ENCODE data around the gene GASK1A.

The GASK1A gene

DNA sequence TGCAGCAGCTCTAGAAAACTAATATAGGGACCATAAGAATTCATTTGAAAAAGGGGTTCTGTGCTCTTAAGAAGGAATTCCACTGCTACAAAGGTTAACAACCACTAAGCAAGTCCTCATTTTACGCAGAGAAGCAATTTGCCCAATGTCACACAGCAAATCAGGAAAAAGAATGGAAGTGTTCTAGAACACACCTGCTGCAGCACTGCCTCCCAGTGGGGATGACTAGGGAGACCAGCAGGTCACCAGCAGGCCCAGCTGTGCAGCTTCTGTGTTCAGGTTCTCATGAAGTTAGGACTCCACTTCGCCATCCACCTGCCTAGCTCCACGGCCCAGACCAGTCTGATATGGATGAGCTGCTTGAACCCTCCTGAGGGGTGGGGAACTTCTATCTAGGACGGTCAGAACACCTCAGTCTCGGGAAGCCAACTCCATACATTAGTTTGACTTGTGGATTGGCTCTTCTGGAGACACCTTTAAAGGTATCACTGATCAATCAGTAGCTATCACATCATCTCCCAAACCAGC lies 108.2 kb downstream of the GASK1A start:
- no peak for DNase-seq (ENCODE audit: low spot score)

DNA sequence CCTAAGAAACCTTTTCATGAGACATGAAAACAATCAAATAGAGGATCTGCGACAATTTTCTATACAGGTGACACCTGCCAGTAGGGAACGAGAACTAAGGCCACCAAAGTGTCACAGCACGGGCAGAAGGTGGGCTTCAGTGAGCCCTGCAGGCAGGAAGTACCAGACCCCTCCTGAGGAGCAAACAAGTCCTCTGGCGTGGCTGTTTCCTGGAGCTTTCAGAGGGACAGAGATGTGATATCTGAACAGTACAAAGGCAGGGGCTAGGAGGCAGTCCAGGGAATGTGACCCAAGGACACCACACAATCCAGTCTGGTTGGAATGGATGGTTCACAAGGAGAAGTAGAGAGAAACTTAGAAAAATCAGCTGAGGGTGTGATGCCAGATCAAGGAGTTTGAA lies 110.0 kb downstream of the GASK1A start:
- no peak for DNase-seq (ENCODE audit: low spot score)

DNA sequence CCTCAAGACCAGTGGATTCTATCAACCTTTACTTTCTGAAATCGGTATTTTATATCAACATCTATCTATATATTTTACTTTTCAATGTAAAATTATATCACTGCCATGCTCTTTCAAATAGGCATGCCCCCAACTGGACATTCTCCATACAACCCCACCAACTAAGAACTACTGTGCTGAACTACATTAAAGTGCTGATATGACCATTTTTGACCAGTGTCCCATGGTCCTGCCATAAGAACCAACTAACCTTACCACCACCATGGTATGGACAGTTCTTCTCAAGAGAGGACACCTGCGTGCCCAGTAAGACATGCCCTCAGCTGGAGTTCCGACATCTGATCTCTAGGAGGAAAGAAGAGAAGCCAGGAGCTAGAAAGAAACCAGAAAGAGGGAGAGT lies 111.1 kb downstream of the GASK1A start:
- DNase-seq (ENCODE audit: low spot score) = no peak

DNA sequence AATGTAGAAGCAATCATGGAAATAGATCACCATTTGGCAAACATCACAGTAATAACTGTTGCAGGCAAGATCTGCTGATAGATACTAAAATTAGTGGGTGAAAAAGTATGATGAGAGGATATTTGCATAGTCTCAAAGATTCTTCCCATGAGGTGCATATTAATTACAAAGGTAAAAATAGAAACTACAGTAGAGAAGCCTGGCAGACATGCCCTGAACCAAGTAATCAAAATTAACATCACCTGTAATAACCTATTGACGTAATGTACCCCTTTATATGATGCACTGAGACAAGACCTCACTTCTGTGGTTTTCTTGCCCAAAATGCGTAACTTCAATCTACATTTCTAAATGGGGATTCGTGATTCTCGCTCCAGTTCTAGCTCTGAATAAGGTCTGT lies 112.4 kb downstream of the GASK1A start:
- DNase-seq (ENCODE audit: low spot score) = no peak

- no peak for DNase-seq (ENCODE audit: low spot score)
These were observed 113.9 kb downstream of the GASK1A start for GRCh38 chr3:43093006-43093405.

GRCh38 chr3:43093974-43094373 lies 114.9 kb downstream of the GASK1A start:
- no peak for DNase-seq (ENCODE audit: low spot score)

DNA sequence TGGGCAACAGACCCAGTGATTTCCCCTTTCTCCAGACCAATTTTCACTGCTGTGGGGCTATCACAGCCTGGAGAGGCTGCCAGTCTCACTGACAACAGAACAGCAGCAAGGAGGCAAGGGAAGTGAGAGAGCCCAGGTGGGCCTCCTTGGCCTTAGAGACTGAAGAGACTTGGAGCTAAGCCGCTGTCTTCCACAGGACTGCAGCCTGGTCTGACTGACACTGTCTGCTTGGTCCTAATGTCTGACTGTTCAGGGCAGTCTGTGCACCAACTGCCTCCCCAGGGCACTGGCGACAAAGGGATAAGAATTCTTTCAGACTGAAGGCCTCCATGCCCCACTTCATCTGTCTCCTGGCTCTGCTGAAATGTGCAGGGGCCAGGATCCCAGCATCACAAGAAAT lies 115.3 kb downstream of the GASK1A start:
- DNase-seq (ENCODE audit: low spot score) = no peak

DNA sequence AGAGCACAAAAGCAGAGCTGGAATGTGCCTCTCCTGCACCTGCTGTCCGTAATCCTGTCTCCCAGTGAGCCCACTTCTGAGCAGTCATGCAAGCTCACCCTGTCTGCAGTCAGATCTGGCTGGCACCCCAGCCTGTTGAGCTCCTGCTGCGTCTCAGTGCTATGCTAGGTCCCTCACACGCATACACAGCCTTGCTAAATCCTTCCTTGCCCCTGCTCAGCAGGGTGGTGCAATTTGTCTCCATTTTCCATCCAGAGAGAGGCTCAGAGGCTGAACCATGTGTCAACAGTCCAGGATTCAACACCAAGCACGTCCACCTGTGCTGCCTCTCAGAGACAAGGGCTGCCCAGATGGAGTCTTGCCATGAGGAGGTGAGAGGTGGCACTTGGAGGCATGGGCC lies 115.7 kb downstream of the GASK1A start:
- DNase-seq (ENCODE audit: low spot score) = no peak

- DNase-seq (ENCODE audit: low spot score) = no peak
These were observed 116.3 kb downstream of the GASK1A start for GRCh38 chr3:43095370-43095769.

- DNase-seq (ENCODE audit: low spot score) = no peak
These were observed 117.7 kb downstream of the GASK1A start for GRCh38 chr3:43096761-43097160.

DNA sequence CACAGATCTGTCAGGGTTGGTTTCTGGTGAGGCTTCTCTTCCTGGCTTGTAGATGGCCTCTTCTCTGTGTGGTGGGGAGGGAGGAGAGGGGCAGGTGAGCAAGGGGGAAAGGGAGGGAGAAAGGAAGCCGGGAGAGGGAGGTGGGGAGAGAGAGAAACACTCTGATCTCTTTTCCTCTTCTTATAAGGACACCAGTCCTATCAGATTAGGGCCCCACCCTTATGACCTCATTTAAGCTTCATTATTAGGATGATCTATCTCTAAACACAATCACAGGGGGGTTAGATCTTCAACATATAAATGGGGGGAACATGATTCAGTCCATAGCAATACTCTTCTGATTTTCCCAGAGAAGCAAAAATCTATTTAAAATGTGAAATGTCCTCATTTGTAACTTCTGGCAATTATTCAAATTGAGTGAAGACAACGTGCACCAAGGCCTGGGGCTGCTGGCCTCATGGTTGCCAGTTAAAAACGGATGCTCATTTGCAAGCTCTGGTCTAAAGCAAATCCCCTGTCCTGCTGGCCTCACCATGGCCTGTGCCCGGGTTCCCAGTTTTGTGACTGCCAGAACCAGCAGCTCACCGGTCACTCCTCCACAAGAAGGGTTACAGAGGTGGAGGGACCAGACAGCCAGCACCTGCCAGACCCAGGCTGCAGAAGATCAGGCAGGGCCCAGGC lies 118.4 kb downstream of the GASK1A start:
- DNase-seq (ENCODE audit: low spot score) = no peak

- DNase-seq (ENCODE audit: low spot score) = no peak
These were observed 119.7 kb downstream of the GASK1A start for GRCh38 chr3:43098761-43099160.

- DNase-seq (ENCODE audit: low spot score) = no peak
These were observed 123.8 kb downstream of the GASK1A start for GRCh38 chr3:43102773-43103480.

DNA sequence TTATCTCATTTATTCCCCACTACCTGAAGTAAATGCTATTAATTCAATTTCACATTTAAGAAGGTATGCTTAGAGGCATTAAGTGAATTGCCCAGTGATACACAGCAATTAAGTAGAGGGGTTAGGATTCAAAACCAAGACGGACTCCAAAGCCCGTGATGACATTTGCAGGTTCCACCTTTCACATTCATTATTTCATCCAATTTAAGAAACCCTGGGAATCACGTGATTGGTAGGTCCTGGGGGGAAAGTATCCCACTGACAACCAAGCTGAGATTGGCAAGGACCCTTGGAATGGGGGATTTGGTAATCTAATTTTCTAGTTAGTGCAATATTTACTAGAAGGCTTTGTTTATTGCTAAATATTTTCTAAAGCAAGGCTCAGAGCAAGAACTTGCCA lies 124.9 kb downstream of the GASK1A start:
- no peak for DNase-seq (ENCODE audit: low spot score)

GRCh38 chr3:43104660-43105595 lies 125.8 kb downstream of the GASK1A start:
- DNase-seq (ENCODE audit: low spot score) = no peak

DNA sequence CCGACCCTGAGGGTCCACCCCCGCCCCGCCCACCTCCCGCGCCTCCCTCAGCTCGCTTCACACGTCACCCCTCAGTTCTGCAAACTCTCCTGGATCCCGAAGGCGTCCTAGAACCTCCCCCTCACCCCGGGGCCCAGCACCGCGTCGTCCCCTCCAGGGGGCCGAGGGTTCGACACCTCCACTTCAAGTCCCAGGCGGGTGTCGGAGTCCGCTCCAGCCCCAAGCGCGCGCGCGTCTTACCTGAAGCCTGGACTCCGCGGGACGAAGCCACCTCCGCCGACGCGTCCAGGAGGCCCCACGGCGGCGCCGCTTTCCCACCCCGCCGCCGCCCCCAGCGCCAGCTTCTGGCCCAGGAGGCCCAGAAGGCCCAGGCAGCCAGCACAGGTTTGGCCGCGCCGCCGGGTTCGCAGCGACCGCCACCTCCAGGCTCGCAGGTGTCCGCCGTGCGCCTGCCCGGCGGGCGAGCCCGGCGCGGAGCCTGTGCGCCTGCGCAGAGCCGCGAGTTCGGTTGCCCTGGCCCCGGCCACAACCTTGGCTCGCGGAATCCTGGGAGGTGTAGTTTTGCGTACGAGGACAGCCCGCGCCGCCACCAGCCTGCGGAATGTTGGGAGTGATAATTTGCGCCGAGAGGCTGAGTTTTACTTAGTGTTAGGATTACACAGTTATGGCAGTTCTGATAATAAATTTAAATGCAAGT lies 126.6 kb downstream of the GASK1A start, which contains the start of gene POMGNT2:
Gene POMGNT2 (minus strand): TSS at position 484 of the 697 bp plus-strand sequence. CDS start 24,648 bp downstream, outside the sequence.
- peak; percentile 90 for DNase-seq (ENCODE audit: low spot score)

DNA sequence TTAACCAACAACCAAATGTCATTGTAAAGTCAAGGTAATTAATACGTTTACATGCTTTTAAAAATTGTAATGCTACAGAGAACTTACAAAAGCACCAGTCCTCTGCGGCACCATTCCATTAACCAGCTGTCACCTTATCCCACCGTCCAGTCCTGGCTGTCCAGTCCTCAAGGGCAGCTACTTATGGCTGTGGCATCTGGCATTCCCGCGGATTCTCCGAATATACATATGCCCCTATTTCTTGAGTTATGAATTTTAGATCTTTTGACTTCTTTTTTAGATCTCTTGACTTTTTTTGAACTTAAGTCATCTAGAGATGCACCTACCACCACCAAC lies 127.2 kb downstream of the GASK1A start:
- DNase-seq (ENCODE audit: low spot score) = no peak
